ENCODE results near the gene SPO11. TPM values are rescaled to one million over a fixed set of nuclear protein-coding genes. Genes with fewer than 3 reads are reported as not detected.
A peak's percentile ranks its signal among the peaks of the same experiment; 100 is the strongest.

Gene SPO11
- total and polyA plus RNA-seq, 10 of the 15 experiments (the other 5 are each of a cell fraction or from before 2014, with no cell fraction given): not detected

- TF ChIP-seq, protein P1, sequence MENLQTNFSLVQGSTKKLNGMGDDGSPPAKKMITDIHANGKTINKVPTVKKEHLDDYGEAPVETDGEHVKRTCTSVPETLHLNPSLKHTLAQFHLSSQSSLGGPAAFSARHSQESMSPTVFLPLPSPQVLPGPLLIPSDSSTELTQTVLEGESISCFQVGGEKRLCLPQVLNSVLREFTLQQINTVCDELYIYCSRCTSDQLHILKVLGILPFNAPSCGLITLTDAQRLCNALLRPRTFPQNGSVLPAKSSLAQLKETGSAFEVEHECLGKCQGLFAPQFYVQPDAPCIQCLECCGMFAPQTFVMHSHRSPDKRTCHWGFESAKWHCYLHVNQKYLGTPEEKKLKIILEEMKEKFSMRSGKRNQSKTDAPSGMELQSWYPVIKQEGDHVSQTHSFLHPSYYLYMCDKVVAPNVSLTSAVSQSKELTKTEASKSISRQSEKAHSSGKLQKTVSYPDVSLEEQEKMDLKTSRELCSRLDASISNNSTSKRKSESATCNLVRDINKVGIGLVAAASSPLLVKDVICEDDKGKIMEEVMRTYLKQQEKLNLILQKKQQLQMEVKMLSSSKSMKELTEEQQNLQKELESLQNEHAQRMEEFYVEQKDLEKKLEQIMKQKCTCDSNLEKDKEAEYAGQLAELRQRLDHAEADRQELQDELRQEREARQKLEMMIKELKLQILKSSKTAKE (IDR thresholded peaks at IDR 0.05; ENCODE audit: low read depth, poor library complexity, severe bottlenecking): no peak
These were observed 13.2 kb downstream of the SPO11 start (continued) for GRCh38 chr20:57342829-57343228.

DNA sequence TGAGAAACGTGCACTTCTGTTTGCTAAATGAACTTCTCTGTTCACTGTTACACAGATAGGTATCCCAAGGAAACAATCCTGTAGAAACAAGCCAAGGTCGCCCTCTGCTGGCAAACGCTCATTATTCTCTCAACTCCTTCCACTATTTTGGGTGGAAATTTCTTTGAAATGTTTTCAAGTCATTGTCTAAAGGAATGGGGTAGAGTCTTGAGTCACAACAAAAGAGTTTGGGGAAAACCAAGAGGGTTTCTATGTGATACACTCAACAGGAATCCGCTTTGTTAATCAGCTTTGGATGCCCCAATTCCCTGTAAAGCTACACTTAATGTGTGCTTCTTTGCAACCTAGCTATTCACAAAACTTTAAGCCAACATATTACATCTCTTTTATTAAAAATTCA, 16.9 kb downstream of the SPO11 start:
- no peak for DNase-seq (ENCODE audit: low read depth, low spot score)
- intact Hi-C loops (cut with micrococcal nuclease; ENCODE audit: unreplicated experiment): loop anchor here (1.0 kb wide), 2 partner anchors 257 to 796 kb away; no protein-coding TSS in a partner anchor
- in situ Hi-C loops (cut with MboI): no loop called here
- TF ChIP-seq, protein P2, sequence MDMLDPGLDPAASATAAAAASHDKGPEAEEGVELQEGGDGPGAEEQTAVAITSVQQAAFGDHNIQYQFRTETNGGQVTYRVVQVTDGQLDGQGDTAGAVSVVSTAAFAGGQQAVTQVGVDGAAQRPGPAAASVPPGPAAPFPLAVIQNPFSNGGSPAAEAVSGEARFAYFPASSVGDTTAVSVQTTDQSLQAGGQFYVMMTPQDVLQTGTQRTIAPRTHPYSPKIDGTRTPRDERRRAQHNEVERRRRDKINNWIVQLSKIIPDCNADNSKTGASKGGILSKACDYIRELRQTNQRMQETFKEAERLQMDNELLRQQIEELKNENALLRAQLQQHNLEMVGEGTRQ (IDR thresholded peaks at IDR 0.05; ENCODE audit: borderline replicate concordance, low read depth, low read length): no peak
- peak; percentile 86 for TF ChIP-seq RAD21 (IDR thresholded peaks at IDR 0.05; ENCODE audit: insufficient read depth, low read depth, low read length)
- peak; percentile 84 for TF ChIP-seq SMC3 (IDR thresholded peaks at IDR 0.05; ENCODE audit: borderline replicate concordance, low read length)
- peak; percentile 71 to 81 (median 77) for TF ChIP-seq CTCF (IDR thresholded peaks at IDR 0.05 in 2 of 3, conservative IDR thresholded peaks at IDR 0.05 in 1 of 3; ENCODE audit: control insufficient read depth in 2 of 3, extremely low read depth in 1 of 3, insufficient read depth in 1 of 3, low read depth in 3 of 3, low read length in 3 of 3)
- Histone ChIP-seq H3K79me2 (ENCODE audit: control insufficient read depth, insufficient read depth, low read length) (peaks cover 5% of the 10 kb centered on the region), H3K4me2 (ENCODE audit: control insufficient read depth, insufficient read depth) (no peak overlapping the region), H3K36me3 (ENCODE audit: control insufficient read depth in 2 of 2, insufficient read depth in 2 of 2, low read length in 1 of 2) (no peaks in the 10 kb centered on the region), H3K27ac (ENCODE audit: control insufficient read depth, insufficient read depth) (no peak overlapping the region), H3K9ac (ENCODE audit: control insufficient read depth, insufficient read depth, low read length) (no peak overlapping the region), H3K9me3 (replicated peaks; ENCODE audit: control insufficient read depth, insufficient read depth, low read length) (no peaks in the 10 kb centered on the region), H3K4me3 (no peak overlapping the region), H3K4me1 (ENCODE audit: control insufficient read depth, insufficient read depth, low read length) (no peaks in the 10 kb centered on the region), H2AFZ (ENCODE audit: control insufficient read depth, low read depth, low read length) (no peak overlapping the region), H3K27me3 (replicated peaks in 1 of 2; ENCODE audit: control insufficient read depth in 2 of 2, insufficient read depth in 2 of 2, low read length in 1 of 2) (no peaks in the 10 kb centered on the region), H4K20me1 (ENCODE audit: control insufficient read depth, insufficient read depth) (no peaks in the 10 kb centered on the region)
- peak; percentile 88 for FAIRE-seq
- ChIA-PET SMC1A (ENCODE audit: uncharacterized antibody, unreplicated experiment) (interaction anchor here (0.8 to 2.2 kb wide), 6 partner anchors 11 to 796 kb away, joined by 3 to 12 read pairs (median 7); no protein-coding TSS in a partner anchor), POLR2A (no interaction called here), RAD21 (ENCODE audit: unreplicated experiment) (interaction anchor here (1.4 to 1.9 kb wide), 4 partner anchors 14 to 256 kb away, joined by 3 to 8 read pairs (median 6); no protein-coding TSS in a partner anchor), CTCF (interaction anchor here (0.6 to 3.4 kb wide), 26 partner anchors 9 to 974 kb away, joined by 3 to 21 read pairs (median 4); no protein-coding TSS in a partner anchor)
- WGBS (ENCODE audit: insufficient coverage, insufficient replicate concordance, low lambda C conversion rate, missing lambda C conversion rate): 1% methylated on average over 4 of the region's 4 CpGs
- peak; percentile 72 for ATAC-seq
- no TSS peak for BruUV-seq (replicated peaks)

All from GM12878 (cell line).